HFFc6 (cell line): ENCODE measurements around the gene TMEM178B. TPM values are rescaled to one million over a fixed set of nuclear protein-coding genes. Genes with fewer than 3 reads are reported as not detected.
"Not testable (repeated sequence)": the region's sequence is repeated elsewhere in the genome, so short reads cannot be mapped to it uniquely, and the experiment has no call there.

ENCODE experiments used
- DNase-seq: peaks from one replicate; pipeline ENCODE4 v3.0.0-alpha.2; 2018
- H3K27ac Mint-ChIP-seq: 2 replicates; pipeline ENCODE4 v1.8.0; 2020; ENCODE audit warnings: mild to moderate bottlenecking, mixed read lengths
- H3K27me3 Mint-ChIP-seq: 2 replicates; pipeline ENCODE4 v1.8.0; 2021; ENCODE audit warnings: mild to moderate bottlenecking, moderate library complexity, mixed read lengths; ENCODE audit not compliant: insufficient read depth
- H3K36me3 Mint-ChIP-seq: 2 replicates; pipeline ENCODE4 v1.8.0; 2021; ENCODE audit warnings: low read depth, mixed read lengths
- H3K4me1 Mint-ChIP-seq: 2 replicates; pipeline ENCODE4 v1.8.0; 2020; ENCODE audit warnings: low read depth, mixed read lengths
- H3K4me3 Mint-ChIP-seq: 2 replicates; pipeline ENCODE4 v1.8.0; 2020; ENCODE audit warnings: mild to moderate bottlenecking, moderate library complexity, mixed read lengths
- H3K9me3 Mint-ChIP-seq: 2 replicates; pipeline ENCODE4 v1.8.0; 2020; ENCODE audit warnings: mild to moderate bottlenecking, mixed read lengths
- CTCF ChIP-seq: fragments of 200-600 bp; sonication (generic); IDR thresholded peaks from 2 replicates; pipeline ENCODE4 v1.5.0; 2021; ENCODE audit warnings: antibody characterized with exemption, mild to moderate bottlenecking
- total RNA-seq, 6 experiments: library from RNA; stranded (reverse); fragmentation: NEBNext Ultra II Directional; extraction: Animal tissue kit (Norgen Biotek cat#: 25700); gene quantifications; 2 replicates in 1 of 6; 3 replicates in 5 of 6; pipeline ENCODE4 v1.2.3, GENCODE V29; 2021

TMEM178B gene
- total RNA-seq, 6 experiments from 2014 or later: 2.8 to 8.4 (median 6.6) TPM

GRCh38 chr7:141393056-141393455 lies 319.2 kb downstream of the TMEM178B start:
- DNase-seq: no peak
- Mint-ChIP-seq H3K36me3 (no peaks in the 10 kb centered on the region), H3K4me3 (no peak overlapping the region), H3K27me3 (peaks cover 1% of the 10 kb centered on the region), H3K9me3 (peaks cover 16% of the 10 kb centered on the region; the same call in 1 of the 2 replicates), H3K27ac (no peak overlapping the region), H3K4me1 (peaks cover 5% of the 10 kb centered on the region; the same call in 1 of the 2 replicates)
- TF ChIP-seq CTCF: no peak

- H3K27ac Mint-ChIP-seq: no peak overlapping the region
- H3K36me3 Mint-ChIP-seq: no peaks in the 10 kb centered on the region
- H3K9me3 Mint-ChIP-seq: peaks cover 10% of the 10 kb centered on the region; the same call in 1 of the 2 replicates
- no peak for TF ChIP-seq CTCF
- no peak for DNase-seq
- no peak overlapping the region for H3K4me3 Mint-ChIP-seq
- H3K4me1 Mint-ChIP-seq: no peaks in the 10 kb centered on the region
- H3K27me3 Mint-ChIP-seq: peaks cover 1% of the 10 kb centered on the region; the same call in 1 of the 2 replicates
These were observed 323.6 kb downstream of the TMEM178B start for GRCh38 chr7:141397236-141398163.

GRCh38 chr7:141400356-141400755 lies 326.5 kb downstream of the TMEM178B start:
- no peak overlapping the region for H3K27ac Mint-ChIP-seq
- H3K36me3 Mint-ChIP-seq: no peaks in the 10 kb centered on the region
- TF ChIP-seq CTCF: no peak
- H3K9me3 Mint-ChIP-seq: peaks cover 19% of the 10 kb centered on the region; the same call in 1 of the 2 replicates
- peaks cover 4% of the 10 kb centered on the region for H3K27me3 Mint-ChIP-seq
- no peaks in the 10 kb centered on the region for H3K4me1 Mint-ChIP-seq
- DNase-seq: no peak
- no peak overlapping the region for H3K4me3 Mint-ChIP-seq

- Mint-ChIP-seq H3K36me3 (no peaks in the 10 kb centered on the region), H3K4me3 (no peak overlapping the region), H3K4me1 (no peaks in the 10 kb centered on the region), H3K27me3 (peaks cover 2% of the 10 kb centered on the region; the same call in 1 of the 2 replicates), H3K27ac (no peak overlapping the region), H3K9me3 (peaks cover 17% of the 10 kb centered on the region)
- TF ChIP-seq CTCF: no peak
- DNase-seq: no peak
These were observed 328.6 kb downstream of the TMEM178B start for GRCh38 chr7:141402277-141402996.

- H3K4me1 Mint-ChIP-seq, H3K27me3 Mint-ChIP-seq, DNase-seq, H3K36me3 Mint-ChIP-seq, H3K4me3 Mint-ChIP-seq, H3K27ac Mint-ChIP-seq: not testable (repeated sequence)
- peaks cover 20% of the 10 kb centered on the region for H3K9me3 Mint-ChIP-seq
These were observed 330.0 kb downstream of the TMEM178B start for GRCh38 chr7:141403846-141404245.
